Transverse colon (tissue), 4 donors: ENCODE measurements around the gene ZNF236. TPM values are rescaled to one million over a fixed set of nuclear protein-coding genes. Genes with fewer than 3 reads are reported as not detected.

Source experiments
- DNase-seq: peaks from one replicate; pipeline ENCODE4 v3.0.0-alpha.2; 2019
- H3K27ac ChIP-seq, 4 donors: fragments of 200-600 bp; sonication (generic); 2 replicates each; pipeline ENCODE4 v1.5.1; 2016 to 2018; ENCODE audit warnings: inconsistent platforms in 4 of 4
- H3K27me3 ChIP-seq: fragments of 200-600 bp; sonication (generic); 2 replicates; pipeline ENCODE4 v1.5.1; 2017; ENCODE audit warnings: inconsistent platforms
- H3K36me3 ChIP-seq, 4 donors: fragments of 200-600 bp; sonication (generic); 2 replicates each; pipeline ENCODE4 v1.5.1; 2017 to 2019; ENCODE audit warnings: inconsistent platforms in 4 of 4
- H3K4me1 ChIP-seq, 4 donors: fragments of 200-600 bp; sonication (generic); 2 replicates each; pipeline ENCODE4 v1.5.1; 2017 to 2020; ENCODE audit warnings: inconsistent platforms in 4 of 4
- H3K4me3 ChIP-seq, 4 donors: fragments of 200-600 bp; sonication (generic); 1 replicate in 1 of 4; 2 replicates in 3 of 4; pipeline versions ENCODE4 v1.5.1 to v1.6.1; 2017 to 2019; ENCODE audit warnings: inconsistent platforms in 4 of 4
- H3K9me3 ChIP-seq, 2 donors: fragments of 200-600 bp; sonication (generic); 2 replicates each; pipeline ENCODE4 v1.5.1; 2017 to 2019; ENCODE audit warnings: inconsistent platforms in 2 of 2
- CTCF ChIP-seq, 5 experiments: fragments of 200-600 bp in 3 of 5; fragments of 450-650 bp in 2 of 5; sonication (generic) in 3 of 5; IDR thresholded peaks; 1 replicate in 2 of 5; 2 replicates in 3 of 5; pipeline ENCODE4 v1.5.1; 2016 to 2017; ENCODE audit warnings: antibody characterized with exemption in 5 of 5, inconsistent platforms in 3 of 5, mild to moderate bottlenecking in 2 of 5, moderate library complexity in 1 of 5
- EP300 ChIP-seq: sonication (generic); formaldehyde crosslinking; IDR thresholded peaks from one replicate; pipeline ENCODE4 v1.6.1; 2017; ENCODE audit warnings: antibody characterized with exemption, low read depth
- POLR2A ChIP-seq: fragments of 450-650 bp; IDR thresholded peaks from one replicate; pipeline ENCODE4 v1.6.1; 2016; ENCODE audit warnings: antibody characterized with exemption, mild to moderate bottlenecking, moderate library complexity
- POLR2AphosphoS5 ChIP-seq, 3 donors: sonication (generic); formaldehyde crosslinking; IDR thresholded peaks; one replicate each; pipeline ENCODE4 v1.6.1; 2016; ENCODE audit warnings: antibody characterized with exemption in 3 of 3
- WGBS, 2 donors: methylation state at CpG; one replicate each; pipeline ENCODE4 v1.1.5; 2018; ENCODE audit warnings: low coverage in 1 of 2; 5-methylcytosine and 5-hydroxymethylcytosine counted together
- in situ Hi-C, 4 donors: fragments of 200-750 bp; cut with MboI; loops; one replicate each; pipeline versions ENCODE4 v1.15.0 to v1.15.1; 2017; ENCODE audit warnings: low sequenced_read_pairs in 3 of 4, low pct_ligation_motif_present in 1 of 4, low pct_unique_long_range_greater_than_20kb in 1 of 4
- intact Hi-C: fragments of 100-400 bp; cut with DNase I; formaldehyde crosslinking; loops from one replicate; pipeline ENCODE4 v1.15.1; 2023; ENCODE audit warnings: low total_unique reads
- total RNA-seq, 4 donors: library from RNA; depleted of rRNA; stranded (reverse); fragments of >200 nt; gene quantifications; one replicate each; pipeline ENCODE4 v1.1.0, GENCODE V29; 2016

ZNF236 gene
- total RNA-seq, 4 donors from 2014 or later: 18.3 to 82.8 (median 43.7) TPM

GRCh38 chr18:77006305-77007175, 184.2 kb downstream of the ZNF236 start:
- intact Hi-C loops: no loop called here
- Histone ChIP-seq H3K4me1 (no peaks in the 10 kb centered on the region), H3K9me3 (no peaks in the 10 kb centered on the region), H3K27ac (peak overlapping the region; percentile 8 to 42 (median 30)), H3K4me3 (no peak overlapping the region), H3K36me3 (no peaks in the 10 kb centered on the region), H3K27me3 (no peaks in the 10 kb centered on the region)
- in situ Hi-C loops: loop anchor here in 2 of 4 donors (10.0 to 25.0 kb wide), 2 partner anchors 58 to 656 kb away; no protein-coding TSS in a partner anchor
- DNase-seq: no peak
- WGBS, 2 donors: 88% methylated on average over 29 of the region's 29 CpGs; no CpG with 5 or more reads in 1 of the 2 donors
- TF ChIP-seq POLR2A: no peak
- TF ChIP-seq EP300: no peak
- no peak for TF ChIP-seq POLR2AphosphoS5 (IDR thresholded peaks at IDR 0.05)
- TF ChIP-seq CTCF (IDR thresholded peaks at IDR 0.05): no peak

GRCh38 chr18:77007251-77007650, 184.9 kb downstream of the ZNF236 start:
- Histone ChIP-seq H3K27me3 (no peaks in the 10 kb centered on the region), H3K9me3 (no peaks in the 10 kb centered on the region), H3K36me3 (no peaks in the 10 kb centered on the region), H3K27ac (peak overlapping the region in 2 of 4 donors; percentile 39 to 42), H3K4me1 (no peaks in the 10 kb centered on the region), H3K4me3 (no peak overlapping the region)
- intact Hi-C loops: no loop called here
- 71 to 77% methylated on average over 5 to 12 of the region's 12 CpGs for WGBS, 2 donors
- DNase-seq: no peak
- TF ChIP-seq POLR2A (no peak), EP300 (no peak), POLR2AphosphoS5 (IDR thresholded peaks at IDR 0.05) (no peak), CTCF (IDR thresholded peaks at IDR 0.05) (no peak)
- in situ Hi-C loops: loop anchor here in 2 of 4 donors (10.0 to 25.0 kb wide), 2 partner anchors 58 to 655 kb away; no protein-coding TSS in a partner anchor

- TF ChIP-seq POLR2AphosphoS5 (IDR thresholded peaks at IDR 0.05) (no peak), EP300 (no peak), POLR2A (no peak), CTCF (IDR thresholded peaks at IDR 0.05) (no peak)
- in situ Hi-C loops: loop anchor here in 2 of 4 donors (10.0 to 25.0 kb wide), 2 partner anchors 57 to 654 kb away; no protein-coding TSS in a partner anchor
- no peak overlapping the region for H3K27ac ChIP-seq
- no peak for DNase-seq
- H3K9me3 ChIP-seq: no peaks in the 10 kb centered on the region
- 96% methylated on average over 12 of the region's 13 CpGs; no CpG with 5 or more reads in 1 of the 2 donors for WGBS, 2 donors
- intact Hi-C loops: no loop called here
- H3K4me3 ChIP-seq: no peak overlapping the region
- no peaks in the 10 kb centered on the region for H3K36me3 ChIP-seq
- H3K27me3 ChIP-seq: no peaks in the 10 kb centered on the region
- H3K4me1 ChIP-seq: no peaks in the 10 kb centered on the region
Observed at GRCh38 chr18:77008006-77008405, 185.6 kb downstream of the ZNF236 start.

- TF ChIP-seq POLR2A (no peak), CTCF (IDR thresholded peaks at IDR 0.05) (no peak), POLR2AphosphoS5 (IDR thresholded peaks at IDR 0.05) (no peak), EP300 (no peak)
- Histone ChIP-seq H3K4me3 (no peak overlapping the region), H3K27me3 (no peaks in the 10 kb centered on the region), H3K36me3 (no peaks in the 10 kb centered on the region), H3K4me1 (no peaks in the 10 kb centered on the region), H3K9me3 (no peaks in the 10 kb centered on the region), H3K27ac (no peak overlapping the region)
- no peak for DNase-seq
- WGBS, 2 donors: 91% methylated on average over 23 of the region's 23 CpGs; no CpG with 5 or more reads in 1 of the 2 donors
- intact Hi-C loops: no loop called here
- in situ Hi-C loops: loop anchor here in 2 of 4 donors (10.0 to 25.0 kb wide), 2 partner anchors 56 to 654 kb away; no protein-coding TSS in a partner anchor
Observed at GRCh38 chr18:77008576-77009315, 186.4 kb downstream of the ZNF236 start.
